ENCODE results near the gene TENT5A. TPM values are rescaled to one million over a fixed set of nuclear protein-coding genes. Genes with fewer than 3 reads are reported as not detected.

Gene TENT5A
- total RNA-seq, 1 donor from 2014 or later: 23.0 TPM

GRCh38 chr6:81731814-81732213, 20.7 kb downstream of the TENT5A start:
- Mint-ChIP-seq H3K4me3 (no peak overlapping the region), H3K9me3 (no peaks in the 10 kb centered on the region), H3K27me3 (no peaks in the 10 kb centered on the region), H3K4me1 (ENCODE audit: unreplicated experiment) (no peaks in the 10 kb centered on the region), H3K36me3 (peaks cover 3% of the 10 kb centered on the region), H3K27ac (no peak overlapping the region)
- no peak for TF ChIP-seq CTCF (conservative IDR thresholded peaks at IDR 0.05)
- DNase-seq (ENCODE audit: extremely low spot score, unreplicated experiment): no peak

GRCh38 chr6:81727876-81728517, 24.5 kb downstream of the TENT5A start:
- no peaks in the 10 kb centered on the region for H3K4me1 Mint-ChIP-seq (ENCODE audit: unreplicated experiment)
- DNase-seq (ENCODE audit: extremely low spot score, unreplicated experiment): no peak
- H3K27me3 Mint-ChIP-seq: no peaks in the 10 kb centered on the region
- H3K27ac Mint-ChIP-seq: no peak overlapping the region
- H3K9me3 Mint-ChIP-seq: no peaks in the 10 kb centered on the region
- no peak overlapping the region for H3K4me3 Mint-ChIP-seq
- H3K36me3 Mint-ChIP-seq: no peaks in the 10 kb centered on the region
- no peak for TF ChIP-seq CTCF (conservative IDR thresholded peaks at IDR 0.05)

- H3K4me3 Mint-ChIP-seq: no peak overlapping the region
- H3K27ac Mint-ChIP-seq: no peak overlapping the region
- no peaks in the 10 kb centered on the region for H3K36me3 Mint-ChIP-seq
- no peaks in the 10 kb centered on the region for H3K27me3 Mint-ChIP-seq
- DNase-seq (ENCODE audit: extremely low spot score, unreplicated experiment): no peak
- no peaks in the 10 kb centered on the region for H3K4me1 Mint-ChIP-seq (ENCODE audit: unreplicated experiment)
- H3K9me3 Mint-ChIP-seq: no peaks in the 10 kb centered on the region
- no peak for TF ChIP-seq CTCF (conservative IDR thresholded peaks at IDR 0.05)
Observed at GRCh38 chr6:81725127-81725526, 27.4 kb downstream of the TENT5A start.

GRCh38 chr6:81722506-81723223, 29.8 kb downstream of the TENT5A start:
- no peak for DNase-seq (ENCODE audit: extremely low spot score, unreplicated experiment)
- Mint-ChIP-seq H3K4me1 (ENCODE audit: unreplicated experiment) (no peaks in the 10 kb centered on the region), H3K27ac (no peak overlapping the region), H3K4me3 (no peak overlapping the region), H3K27me3 (no peaks in the 10 kb centered on the region), H3K36me3 (no peaks in the 10 kb centered on the region), H3K9me3 (no peaks in the 10 kb centered on the region)
- TF ChIP-seq CTCF (conservative IDR thresholded peaks at IDR 0.05): no peak

GRCh38 chr6:81720427-81720826, 32.1 kb downstream of the TENT5A start:
- Mint-ChIP-seq H3K27ac (no peak overlapping the region), H3K9me3 (no peaks in the 10 kb centered on the region), H3K36me3 (no peaks in the 10 kb centered on the region), H3K4me3 (no peak overlapping the region), H3K27me3 (no peaks in the 10 kb centered on the region), H3K4me1 (ENCODE audit: unreplicated experiment) (no peaks in the 10 kb centered on the region)
- DNase-seq (ENCODE audit: extremely low spot score, unreplicated experiment): no peak
- TF ChIP-seq CTCF (conservative IDR thresholded peaks at IDR 0.05): no peak

Data from type B pancreatic cell (in vitro differentiated cells).